GM12875 (cell line): ENCODE measurements around the gene SLC16A10.

Experiments
- H3K4me3 ChIP-seq: one replicate; pipeline ENCODE4 v1.5.1; 2011; ENCODE audit warnings: low read depth, low read length, control low read depth
- CTCF ChIP-seq: IDR thresholded peaks from 2 replicates; pipeline ENCODE4 v1.5.1; 2011; ENCODE audit warnings: low read depth, mild to moderate bottlenecking, control low read depth, inconsistent platforms, low read length, moderate library complexity, borderline replicate concordance; ENCODE audit not compliant: insufficient read depth

SLC16A10 gene

DNA sequence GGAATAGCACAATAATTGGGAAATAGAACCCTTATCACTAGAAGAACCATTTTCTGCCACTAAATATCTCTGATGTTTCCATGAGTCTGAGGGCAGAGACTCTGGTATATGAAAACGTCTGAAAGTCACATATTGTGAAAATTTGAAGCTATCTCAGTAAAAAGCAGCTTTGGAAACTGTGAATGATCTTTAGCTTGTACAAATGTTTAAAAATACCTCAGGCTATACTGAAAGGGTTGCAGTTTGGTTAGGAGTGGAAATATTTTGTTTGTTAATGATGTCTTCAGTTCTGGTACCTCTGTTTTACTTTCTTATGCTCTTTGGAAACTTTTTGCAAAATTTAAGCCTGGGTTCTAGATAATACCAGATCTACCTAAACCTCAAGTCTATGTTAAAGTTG is 135.0 kb downstream of the SLC16A10 start:
- H3K4me3 ChIP-seq: no peak overlapping the region
- TF ChIP-seq CTCF: no peak

- no peak for TF ChIP-seq CTCF
- H3K4me3 ChIP-seq: no peak overlapping the region
Measured at GRCh38 chr6:111228094-111228493, 140.8 kb downstream of the SLC16A10 start.

GRCh38 chr6:111230351-111231089 is 143.2 kb downstream of the SLC16A10 start:
- TF ChIP-seq CTCF: no peak
- H3K4me3 ChIP-seq: no peak overlapping the region

- no peak overlapping the region for H3K4me3 ChIP-seq
- no peak for TF ChIP-seq CTCF
Measured at GRCh38 chr6:111231090-111231459, 143.8 kb downstream of the SLC16A10 start.

- no peak overlapping the region for H3K4me3 ChIP-seq
- no peak for TF ChIP-seq CTCF
Measured at GRCh38 chr6:111237852-111238251, 150.5 kb downstream of the SLC16A10 start.

GRCh38 chr6:111238464-111239119 is 151.3 kb downstream of the SLC16A10 start:
- no peak for TF ChIP-seq CTCF
- no peak overlapping the region for H3K4me3 ChIP-seq

- TF ChIP-seq CTCF: no peak
- no peak overlapping the region for H3K4me3 ChIP-seq
Measured at GRCh38 chr6:111239461-111239860, 152.2 kb downstream of the SLC16A10 start.
